HEK293 (cell line): ENCODE data around the gene SLC44A5.

ENCODE experiments used
- CTCF ChIA-PET: fragments of 350-600 bp; formaldehyde crosslinking; extraction: SDS; loops from one replicate; lab custom pipeline; 2021; ENCODE audit warnings: antibody characterized with exemption; lab: Yijun Ruan, JAX
- POLR2A ChIA-PET: fragments of 300-600 bp; formaldehyde crosslinking; extraction: SDS; loops from one replicate; lab custom pipeline; 2020; ENCODE audit warnings: antibody characterized with exemption, inconsistent platforms; lab: Yijun Ruan, JAX
- H3K27ac ChIP-seq: fragments of 200-500 bp; sonication (Bioruptor generic); 2 replicates; pipeline ENCODE4 v1.5.1; 2014; ENCODE audit warnings: low read depth, low read length, control low read depth, inconsistent platforms; ENCODE audit errors: extremely low read depth
- H3K36me3 ChIP-seq, 2 experiments: fragments of 200-500 bp in 1 of 2; sonication (Bioruptor generic) in 1 of 2; 1 replicate in 1 of 2; 2 replicates in 1 of 2; pipeline ENCODE4 v1.5.1; 2014 to 2017; ENCODE audit warnings: inconsistent platforms in 2 of 2, low read length in 2 of 2; ENCODE audit not compliant: control insufficient read depth in 2 of 2, insufficient read depth in 1 of 2
- H3K4me1 ChIP-seq: fragments of 200-500 bp; sonication (Bioruptor generic); 2 replicates; pipeline ENCODE4 v1.5.1; 2014; ENCODE audit warnings: mild to moderate bottlenecking, low read length, inconsistent platforms; ENCODE audit not compliant: control insufficient read depth, insufficient read depth
- H3K4me3 ChIP-seq: 2 replicates; pipeline ENCODE4 v1.5.1; 2011; ENCODE audit warnings: low read depth, mild to moderate bottlenecking, control low read depth, low read length, moderate library complexity
- H3K9me3 ChIP-seq: fragments of 200-500 bp; sonication (Bioruptor generic); 2 replicates; pipeline ENCODE4 v1.5.1; 2014; ENCODE audit warnings: low read depth, low read length, inconsistent platforms; ENCODE audit not compliant: control insufficient read depth, insufficient read depth
- GLIS1 ChIP-seq: fragments of 450-650 bp; formaldehyde crosslinking; IDR thresholded peaks from 2 replicates; pipeline ENCODE4 v1.5.1; 2016; ENCODE audit warnings: missing biosample characterization, missing genetic modification characterization
- KLF8 ChIP-seq: fragments of 450-650 bp; formaldehyde crosslinking; IDR thresholded peaks from 2 replicates; pipeline ENCODE4 v1.5.1; 2016; ENCODE audit warnings: missing biosample characterization, missing genetic modification characterization
- MYNN ChIP-seq: fragments of 450-650 bp; formaldehyde crosslinking; IDR thresholded peaks from 2 replicates; pipeline ENCODE4 v1.5.1; 2016; ENCODE audit warnings: missing biosample characterization, missing genetic modification characterization, borderline replicate concordance
- RBAK ChIP-seq: fragments of 450-650 bp; formaldehyde crosslinking; IDR thresholded peaks from 2 replicates; pipeline ENCODE4 v1.5.1; 2016; ENCODE audit warnings: missing biosample characterization, missing genetic modification characterization
- SETDB1 ChIP-seq: IDR thresholded peaks from one replicate; pipeline ENCODE4 v1.6.1; 2017; ENCODE audit warnings: mild to moderate bottlenecking, low read length, moderate library complexity, mixed read lengths; ENCODE audit not compliant: insufficient read length
- ZBTB17 ChIP-seq: fragments of 450-650 bp; formaldehyde crosslinking; IDR thresholded peaks from 2 replicates; pipeline ENCODE4 v1.5.1; 2016; ENCODE audit warnings: missing biosample characterization, missing genetic modification characterization
- ZNF223 ChIP-seq: fragments of 450-650 bp; formaldehyde crosslinking; IDR thresholded peaks from 2 replicates; pipeline ENCODE4 v1.5.1; 2016; ENCODE audit warnings: missing biosample characterization, missing genetic modification characterization
- ZNF302 ChIP-seq: fragments of 450-650 bp; formaldehyde crosslinking; IDR thresholded peaks from 2 replicates; pipeline ENCODE4 v1.5.1; 2016; ENCODE audit warnings: missing biosample characterization, missing genetic modification characterization, low read depth
- ZNF354C ChIP-seq: fragments of 450-650 bp; formaldehyde crosslinking; IDR thresholded peaks from 2 replicates; pipeline ENCODE4 v1.5.1; 2016; ENCODE audit warnings: missing biosample characterization, missing genetic modification characterization, low read depth, borderline replicate concordance
- ZNF544 ChIP-seq: fragments of 450-650 bp; formaldehyde crosslinking; IDR thresholded peaks from 2 replicates; pipeline ENCODE4 v1.5.0; 2017; ENCODE audit warnings: missing biosample characterization, missing genetic modification characterization
- ZNF548 ChIP-seq: fragments of 450-650 bp; formaldehyde crosslinking; IDR thresholded peaks from 2 replicates; pipeline ENCODE4 v1.5.1; 2016; ENCODE audit warnings: missing biosample characterization, missing genetic modification characterization
- ZNF560 ChIP-seq: fragments of 450-650 bp; formaldehyde crosslinking; IDR thresholded peaks from 2 replicates; pipeline ENCODE4 v1.5.1; 2017; ENCODE audit warnings: missing biosample characterization, missing genetic modification characterization, borderline replicate concordance
- ZNF585B ChIP-seq: fragments of 450-650 bp; formaldehyde crosslinking; IDR thresholded peaks from 2 replicates; pipeline ENCODE4 v1.5.1; 2016; ENCODE audit warnings: missing biosample characterization, missing genetic modification characterization
- ZNF664 ChIP-seq: fragments of 450-650 bp; formaldehyde crosslinking; IDR thresholded peaks from 2 replicates; pipeline ENCODE4 v1.5.1; 2016; ENCODE audit warnings: missing biosample characterization, missing genetic modification characterization
- ZNF677 ChIP-seq: fragments of 450-650 bp; IDR thresholded peaks from 2 replicates; pipeline ENCODE4 v1.5.0; 2018; ENCODE audit warnings: missing biosample characterization, mild to moderate bottlenecking, missing genetic modification characterization, moderate library complexity
- ZSCAN16 ChIP-seq: fragments of 450-650 bp; formaldehyde crosslinking; IDR thresholded peaks from 2 replicates; pipeline ENCODE4 v1.5.1; 2016; ENCODE audit warnings: missing biosample characterization, missing genetic modification characterization
- TF ChIP-seq, protein P1 (sequence below): fragments of 450-650 bp; formaldehyde crosslinking; IDR thresholded peaks from 2 replicates; pipeline ENCODE4 v1.5.1; 2016; ENCODE audit warnings: missing biosample characterization, missing genetic modification characterization
- TF ChIP-seq, protein P2 (sequence below): fragments of 450-650 bp; formaldehyde crosslinking; optimal IDR thresholded peaks from 2 replicates; pipeline ENCODE3; 2016; ENCODE audit warnings: missing biosample characterization, mild to moderate bottlenecking, missing genetic modification characterization
- TF ChIP-seq, protein P3 (sequence below): fragments of 450-650 bp; formaldehyde crosslinking; IDR thresholded peaks from 2 replicates; pipeline ENCODE4 v1.5.1; 2016; ENCODE audit warnings: missing biosample characterization, missing genetic modification characterization
- TF ChIP-seq, protein P4 (sequence below): IDR thresholded peaks from 2 replicates; pipeline ENCODE4 v1.6.1; 2011; ENCODE audit warnings: mild to moderate bottlenecking, low read depth, low read length, borderline replicate concordance
- TF ChIP-seq, protein P5 (sequence below): fragments of 450-650 bp; formaldehyde crosslinking; IDR thresholded peaks from 2 replicates; pipeline ENCODE4 v1.5.1; 2016; ENCODE audit warnings: missing biosample characterization, missing genetic modification characterization, borderline replicate concordance

Gene SLC44A5

DNA sequence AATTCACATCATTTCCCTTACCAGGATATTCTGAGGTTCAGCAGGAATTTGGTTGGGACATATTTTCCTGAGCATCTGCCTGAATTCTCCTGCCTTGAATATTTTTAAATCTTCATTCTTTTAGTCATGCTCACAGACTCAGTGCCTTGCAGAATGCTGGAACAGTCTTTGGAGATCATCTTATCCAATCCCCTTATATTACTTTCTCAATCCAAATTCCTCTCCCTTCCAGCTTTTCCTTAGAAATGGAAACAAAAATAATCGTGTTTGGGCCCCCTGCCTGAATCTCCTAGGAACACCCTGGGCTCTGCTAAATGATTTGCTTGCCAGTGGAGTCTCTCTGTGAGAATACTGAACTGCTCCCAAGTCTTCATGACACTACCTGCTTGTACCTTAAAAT is 438.4 kb downstream of the SLC44A5 start:
- no peaks in the 10 kb centered on the region for H3K9me3 ChIP-seq
- TF ChIP-seq GLIS1 (no peak), ZSCAN16 (tag by site-specific recombination) (no peak), ZNF302 (no peak), ZNF544 (tag by site-specific recombination) (no peak), KLF8 (tag by site-specific recombination) (no peak), ZNF677 (no peak), ZNF354C (tag by site-specific recombination) (no peak), MYNN (tag by site-specific recombination) (no peak), ZNF548 (tag by site-specific recombination) (no peak), ZNF560 (tag by site-specific recombination) (no peak), ZBTB17 (no peak)
- TF ChIP-seq, protein P1, sequence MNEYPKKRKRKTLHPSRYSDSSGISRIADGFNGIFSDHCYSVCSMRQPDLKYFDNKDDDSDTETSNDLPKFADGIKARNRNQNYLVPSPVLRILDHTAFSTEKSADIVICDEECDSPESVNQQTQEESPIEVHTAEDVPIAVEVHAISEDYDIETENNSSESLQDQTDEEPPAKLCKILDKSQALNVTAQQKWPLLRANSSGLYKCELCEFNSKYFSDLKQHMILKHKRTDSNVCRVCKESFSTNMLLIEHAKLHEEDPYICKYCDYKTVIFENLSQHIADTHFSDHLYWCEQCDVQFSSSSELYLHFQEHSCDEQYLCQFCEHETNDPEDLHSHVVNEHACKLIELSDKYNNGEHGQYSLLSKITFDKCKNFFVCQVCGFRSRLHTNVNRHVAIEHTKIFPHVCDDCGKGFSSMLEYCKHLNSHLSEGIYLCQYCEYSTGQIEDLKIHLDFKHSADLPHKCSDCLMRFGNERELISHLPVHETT (tag by site-specific recombination), result no peak
- TF ChIP-seq, protein P2, sequence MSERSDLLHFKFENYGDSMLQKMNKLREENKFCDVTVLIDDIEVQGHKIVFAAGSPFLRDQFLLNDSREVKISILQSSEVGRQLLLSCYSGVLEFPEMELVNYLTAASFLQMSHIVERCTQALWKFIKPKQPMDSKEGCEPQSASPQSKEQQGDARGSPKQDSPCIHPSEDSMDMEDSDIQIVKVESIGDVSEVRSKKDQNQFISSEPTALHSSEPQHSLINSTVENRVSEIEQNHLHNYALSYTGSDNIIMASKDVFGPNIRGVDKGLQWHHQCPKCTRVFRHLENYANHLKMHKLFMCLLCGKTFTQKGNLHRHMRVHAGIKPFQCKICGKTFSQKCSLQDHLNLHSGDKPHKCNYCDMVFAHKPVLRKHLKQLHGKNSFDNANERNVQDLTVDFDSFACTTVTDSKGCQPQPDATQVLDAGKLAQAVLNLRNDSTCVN (tag by site-specific recombination), result no peak
- TF ChIP-seq, all 188 proteins: peak for 0
- CTCF ChIA-PET, result interaction anchor here (0.6 to 1.0 kb wide), 2 partner anchors 23 to 31 kb away, joined by 3 to 4 read pairs; no protein-coding TSS in a partner anchor
- POLR2A ChIA-PET, result no interaction called here
- Histone ChIP-seq H3K36me3 (no peaks in the 10 kb centered on the region), H3K4me1 (no peaks in the 10 kb centered on the region), H3K4me3 (no peak overlapping the region), H3K27ac (no peak overlapping the region)

DNA sequence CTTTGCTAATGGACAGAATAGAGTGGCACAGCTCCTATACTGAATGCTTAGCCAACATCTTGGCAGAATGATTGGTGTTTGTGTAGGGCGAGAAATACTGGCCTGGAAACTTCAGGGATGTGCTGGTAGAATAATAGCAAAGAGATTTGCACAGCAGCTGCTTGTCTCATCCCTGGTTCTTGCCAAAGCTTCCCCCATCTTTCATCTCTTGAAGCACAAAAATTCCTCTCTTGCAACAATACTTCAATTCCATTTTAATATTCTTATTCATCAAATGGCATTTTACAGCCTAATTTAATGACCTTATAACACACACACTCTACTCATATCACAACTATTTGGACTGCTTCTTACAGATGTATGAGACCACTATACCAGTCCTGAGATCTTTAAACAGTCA is 439.0 kb downstream of the SLC44A5 start:
- Histone ChIP-seq H3K27ac (no peak overlapping the region), H3K4me1 (no peaks in the 10 kb centered on the region), H3K9me3 (no peaks in the 10 kb centered on the region), H3K36me3 (no peaks in the 10 kb centered on the region), H3K4me3 (no peak overlapping the region)
- TF ChIP-seq RBAK (no peak), ZNF664 (no peak), SETDB1 (no peak), ZNF223 (tag by site-specific recombination) (no peak), ZNF585B (tag by site-specific recombination) (no peak)
- TF ChIP-seq, protein P3, sequence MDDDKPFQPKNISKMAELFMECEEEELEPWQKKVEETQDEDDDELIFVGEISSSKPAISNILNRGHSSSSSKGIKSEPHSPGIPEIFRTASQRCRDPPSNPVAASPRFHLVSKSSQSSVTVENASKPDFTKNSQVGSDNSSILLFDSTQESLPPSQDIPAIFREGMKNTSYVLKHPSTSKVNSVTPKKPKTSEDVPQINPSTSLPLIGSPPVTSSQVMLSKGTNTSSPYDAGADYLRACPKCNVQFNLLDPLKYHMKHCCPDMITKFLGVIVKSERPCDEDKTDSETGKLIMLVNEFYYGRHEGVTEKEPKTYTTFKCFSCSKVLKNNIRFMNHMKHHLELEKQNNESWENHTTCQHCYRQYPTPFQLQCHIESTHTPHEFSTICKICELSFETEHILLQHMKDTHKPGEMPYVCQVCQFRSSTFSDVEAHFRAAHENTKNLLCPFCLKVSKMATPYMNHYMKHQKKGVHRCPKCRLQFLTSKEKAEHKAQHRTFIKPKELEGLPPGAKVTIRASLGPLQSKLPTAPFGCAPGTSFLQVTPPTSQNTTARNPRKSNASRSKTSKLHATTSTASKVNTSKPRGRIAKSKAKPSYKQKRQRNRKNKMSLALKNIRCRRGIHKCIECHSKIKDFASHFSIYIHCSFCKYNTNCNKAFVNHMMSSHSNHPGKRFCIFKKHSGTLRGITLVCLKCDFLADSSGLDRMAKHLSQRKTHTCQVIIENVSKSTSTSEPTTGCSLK (tag by site-specific recombination), result no peak
- TF ChIP-seq, protein P4, sequence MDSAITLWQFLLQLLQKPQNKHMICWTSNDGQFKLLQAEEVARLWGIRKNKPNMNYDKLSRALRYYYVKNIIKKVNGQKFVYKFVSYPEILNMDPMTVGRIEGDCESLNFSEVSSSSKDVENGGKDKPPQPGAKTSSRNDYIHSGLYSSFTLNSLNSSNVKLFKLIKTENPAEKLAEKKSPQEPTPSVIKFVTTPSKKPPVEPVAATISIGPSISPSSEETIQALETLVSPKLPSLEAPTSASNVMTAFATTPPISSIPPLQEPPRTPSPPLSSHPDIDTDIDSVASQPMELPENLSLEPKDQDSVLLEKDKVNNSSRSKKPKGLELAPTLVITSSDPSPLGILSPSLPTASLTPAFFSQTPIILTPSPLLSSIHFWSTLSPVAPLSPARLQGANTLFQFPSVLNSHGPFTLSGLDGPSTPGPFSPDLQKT, result no peak
- TF ChIP-seq, protein P5, sequence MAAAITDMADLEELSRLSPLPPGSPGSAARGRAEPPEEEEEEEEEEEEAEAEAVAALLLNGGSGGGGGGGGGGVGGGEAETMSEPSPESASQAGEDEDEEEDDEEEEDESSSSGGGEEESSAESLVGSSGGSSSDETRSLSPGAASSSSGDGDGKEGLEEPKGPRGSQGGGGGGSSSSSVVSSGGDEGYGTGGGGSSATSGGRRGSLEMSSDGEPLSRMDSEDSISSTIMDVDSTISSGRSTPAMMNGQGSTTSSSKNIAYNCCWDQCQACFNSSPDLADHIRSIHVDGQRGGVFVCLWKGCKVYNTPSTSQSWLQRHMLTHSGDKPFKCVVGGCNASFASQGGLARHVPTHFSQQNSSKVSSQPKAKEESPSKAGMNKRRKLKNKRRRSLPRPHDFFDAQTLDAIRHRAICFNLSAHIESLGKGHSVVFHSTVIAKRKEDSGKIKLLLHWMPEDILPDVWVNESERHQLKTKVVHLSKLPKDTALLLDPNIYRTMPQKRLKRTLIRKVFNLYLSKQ (tag by site-specific recombination), result no peak
- POLR2A ChIA-PET, result no interaction called here
- CTCF ChIA-PET, result interaction anchor here (1.0 kb wide), 1 partner anchor 31 kb away, joined by 3 read pairs; no protein-coding TSS in a partner anchor
